NCI-H748 treated with DMSO at 0.1 percent for 48 hours (cell line): ENCODE results near the gene SNRPD2.
"Not testable (repeated sequence)": the region's sequence is repeated elsewhere in the genome, so short reads cannot be mapped to it uniquely, and the experiment has no call there.

ENCODE experiments used
- DNase-seq: peaks from one replicate; lab custom pipeline; 2025; lab: John Stamatoyannopoulos, UW

Gene SNRPD2

GRCh38 chr19:45705115-45705514 lies 13.4 kb upstream of the SNRPD2 start:
- no peak for DNase-seq

- DNase-seq: no peak
These were observed 9.9 kb upstream of the SNRPD2 start for GRCh38 chr19:45701676-45702075.

- DNase-seq: peak; percentile 69
These were observed 1.5 kb upstream of the SNRPD2 start for GRCh38 chr19:45693106-45693788.

GRCh38 chr19:45692187-45693105 lies 693 bp upstream of the SNRPD2 start, which contains the start of gene QPCTL:
TSS of gene QPCTL (plus strand) at chr19:45692666. CDS start at chr19:45692704, 38 bp downstream.
- peak; percentile 99 for DNase-seq

- DNase-seq: no peak
These were observed 4.2 kb downstream of the SNRPD2 start for GRCh38 chr19:45687599-45687998.

- not testable (repeated sequence) for DNase-seq
These were observed 6.7 kb downstream of the SNRPD2 start for GRCh38 chr19:45685045-45685444.

GRCh38 chr19:45682908-45683307 lies 8.8 kb downstream of the SNRPD2 start:
- DNase-seq: no peak

GRCh38 chr19:45682117-45682516 lies 9.6 kb downstream of the SNRPD2 start:
- DNase-seq: no peak

- DNase-seq: peak; percentile 81
These were observed 10.2 kb downstream of the SNRPD2 start for GRCh38 chr19:45681391-45682015.

GRCh38 chr19:45677351-45678230 lies 14.2 kb downstream of the SNRPD2 start:
- DNase-seq: peak; percentile 93

GRCh38 chr19:45676851-45677263 lies 14.9 kb downstream of the SNRPD2 start:
- DNase-seq: no peak

GRCh38 chr19:45674946-45675345 lies 16.8 kb downstream of the SNRPD2 start:
- DNase-seq: no peak

GRCh38 chr19:45670670-45671453 lies 20.9 kb downstream of the SNRPD2 start:
- DNase-seq: peak; percentile 33

- DNase-seq: no peak
These were observed 23.3 kb downstream of the SNRPD2 start for GRCh38 chr19:45668342-45668871.

GRCh38 chr19:45667620-45668341 lies 24.0 kb downstream of the SNRPD2 start, which contains the start of gene GIPR:
TSS of gene GIPR (plus strand) at chr19:45668221. CDS start at chr19:45669521, 1,300 bp downstream.
- DNase-seq: peak; percentile 43

- no peak for DNase-seq
These were observed 27.2 kb downstream of the SNRPD2 start for GRCh38 chr19:45664575-45664974.

GRCh38 chr19:45663800-45664199 lies 28.0 kb downstream of the SNRPD2 start:
- no peak for DNase-seq

- no peak for DNase-seq
These were observed 31.1 kb downstream of the SNRPD2 start for GRCh38 chr19:45660636-45661035.

- no peak for DNase-seq
These were observed 32.5 kb downstream of the SNRPD2 start for GRCh38 chr19:45659096-45659729.
